Subcutaneous preadipocyte (primary cell): ENCODE results near the gene RNF215. TPM values are rescaled to one million over a fixed set of nuclear protein-coding genes. Genes with fewer than 3 reads are reported as not detected.

Experiments used
- small RNA-seq: library from RNA; depleted of rRNA; stranded (forward); fragments of <200 nt; gene quantifications from one replicate; pipeline ENCODE3, GENCODE V24; 2012
- total RNA-seq: library from RNA; depleted of rRNA; stranded (reverse); fragments of >200 nt; gene quantifications from 2 replicates; pipeline ENCODE4 v1.2.3, GENCODE V29; 2012

Gene RNF215
- 12.9 and 14.5 TPM in 2 replicates for total RNA-seq

DNA sequence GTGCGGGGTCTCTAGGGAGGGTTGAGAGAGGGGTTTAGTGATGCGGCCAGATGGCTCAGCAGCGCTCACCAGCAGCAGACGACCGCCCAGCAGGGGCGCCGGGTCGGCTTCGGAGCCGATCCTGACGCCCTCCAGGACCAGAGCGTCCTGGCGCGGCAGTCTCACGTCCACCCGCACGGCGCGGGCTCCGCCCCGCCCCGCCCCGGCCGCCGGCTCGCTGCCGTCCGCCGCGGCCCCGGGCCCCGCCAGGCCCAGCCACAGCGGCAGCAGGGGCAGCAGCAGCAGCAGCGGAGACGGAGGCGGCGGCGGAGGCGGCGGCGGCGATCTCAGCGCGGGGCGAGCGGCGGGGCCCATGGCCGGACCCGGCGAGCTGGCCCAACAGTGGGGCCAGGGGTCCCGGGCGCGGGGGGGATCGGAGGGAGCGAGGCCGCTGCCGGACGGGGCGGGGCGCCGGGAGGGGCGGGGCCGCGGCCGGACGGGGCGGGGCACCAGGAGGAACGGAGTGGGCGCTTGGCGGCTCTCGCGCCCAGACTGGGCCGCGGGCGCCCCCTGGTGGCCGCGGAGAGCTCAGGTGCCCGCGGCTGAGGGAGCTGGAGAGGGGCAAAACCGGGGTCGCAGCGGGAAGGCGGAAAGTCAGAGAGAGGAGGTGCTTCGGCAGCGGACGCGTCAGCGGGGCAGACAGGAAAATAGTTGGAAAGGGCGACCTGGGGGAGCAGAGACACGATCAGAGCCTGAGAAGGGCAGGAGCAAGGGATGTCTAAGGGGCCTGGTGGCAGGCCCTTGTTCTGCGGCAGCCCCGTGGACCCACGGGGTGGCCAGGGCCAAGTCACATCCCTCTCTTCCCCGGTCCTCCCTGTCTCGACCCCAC, at the start of gene RNF215:
TSS of gene RNF215 (minus strand) at position 452 of the 868 bp plus-strand sequence. CDS start at position 354, 98 bp downstream.

GRCh38 chr22:30425616-30426387, 38.6 kb upstream of the RNF215 start, which contains the start of gene MTFP1:
Gene MTFP1 (plus strand): TSS chr22:30425768. CDS start chr22:30425880, 112 bp downstream.

GRCh38 chr22:30396871-30397655, 9.9 kb upstream of the RNF215 start, which contains the start of gene SEC14L2:
Gene SEC14L2 (plus strand): TSS chr22:30397018. CDS start chr22:30397117, 99 bp downstream.

DNA sequence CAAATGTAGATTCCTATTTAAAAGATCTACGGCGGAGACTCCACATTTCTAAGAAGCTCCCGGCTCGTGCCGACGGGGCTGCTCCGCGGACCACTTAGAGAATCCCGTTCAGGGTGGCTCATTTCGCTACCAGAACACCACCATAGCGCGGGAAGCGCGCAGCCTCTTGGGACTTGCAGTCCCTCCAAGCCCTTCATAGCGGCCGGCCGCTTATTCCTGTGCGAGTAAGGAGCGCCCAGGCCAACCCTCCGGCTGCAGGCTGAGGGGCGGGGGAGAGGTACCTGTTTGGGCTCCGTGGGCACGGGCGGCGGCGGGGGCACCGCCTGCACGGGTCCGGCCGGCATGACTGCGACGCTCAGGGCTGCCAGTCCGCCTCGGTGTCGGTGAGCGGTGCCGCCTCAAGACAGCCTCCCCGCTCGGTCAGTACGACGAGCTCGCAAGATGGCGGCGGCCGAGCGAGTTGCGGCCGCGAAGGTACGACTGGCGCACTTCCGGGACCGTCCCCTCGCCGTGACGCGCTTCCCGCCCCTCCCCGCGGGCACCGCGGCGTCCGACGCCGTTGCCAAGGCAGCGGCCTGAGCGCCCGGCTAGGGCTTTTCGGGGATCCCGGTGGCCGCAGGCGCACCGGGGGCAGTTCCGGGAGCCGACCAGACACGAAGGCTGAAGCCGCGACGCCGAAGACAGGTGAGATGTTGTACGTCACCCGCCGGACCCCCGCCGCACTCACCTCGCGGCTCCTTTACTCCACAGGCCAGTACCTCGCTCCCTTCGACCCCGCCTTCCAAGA, 30.6 kb downstream of the RNF215 start, which contains the start of the genes CCDC157 and SF3A1:
TSS of gene CCDC157 (plus strand) at position 559 of the 787 bp plus-strand sequence. CDS start 8,994 bp downstream, outside the sequence.
TSS of gene SF3A1 (minus strand) at position 446 of the 787 bp plus-strand sequence. CDS start at position 344, 102 bp downstream.

Small RNAs within 50 kb of the gene (small RNA-seq; reads per million reads assigned to genes)
- not detected for gene AC004832.3
- gene RNU6-564P: not detected

Other genes starting within 250 kb of the RNF215 start
- gene LIF, start 140.7 kb downstream of the RNF215 start, total RNA-seq: 1.5 and 3.1 TPM in 2 replicates
- gene OSM, start 120.6 kb downstream of the RNF215 start, total RNA-seq: not detected in 2 replicates
- gene CASTOR1, start 97.9 kb downstream of the RNF215 start, total RNA-seq: 2.3 and 2.9 TPM in 2 replicates
- 12.9 and 15.6 TPM in 2 replicates for gene TBC1D10A, start 60.5 kb downstream of the RNF215 start, total RNA-seq
- gene SF3A1, start 30.5 kb downstream of the RNF215 start, total RNA-seq: 19.5 and 41.4 TPM in 2 replicates
- 1.1 and 1.6 TPM in 2 replicates for gene CCDC157, start 30.4 kb downstream of the RNF215 start, total RNA-seq
- 17.4 and 25.0 TPM in 2 replicates for gene SEC14L2, start 9.6 kb upstream of the RNF215 start, total RNA-seq
- 6.6 and 10.9 TPM in 2 replicates for gene MTFP1, start 38.4 kb upstream of the RNF215 start, total RNA-seq
- gene SEC14L3, start 84.6 kb upstream of the RNF215 start, total RNA-seq: not detected in 2 replicates
- gene SEC14L4, start 118.3 kb upstream of the RNF215 start, total RNA-seq: 0.78 and 1.1 TPM in 2 replicates
- gene SEC14L6, start 159.3 kb upstream of the RNF215 start, total RNA-seq: under 0.01 TPM in 1 of 2 replicates, not detected in the other
- gene GAL3ST1, start 187.3 kb upstream of the RNF215 start, total RNA-seq: not detected in 2 replicates
- 113 and 115 TPM in 2 replicates for gene PES1, start 204.5 kb upstream of the RNF215 start, total RNA-seq
- gene TCN2, start 219.8 kb upstream of the RNF215 start, total RNA-seq: 7.7 and 11.3 TPM in 2 replicates
- gene SLC35E4, start 248.4 kb upstream of the RNF215 start, total RNA-seq: 25.0 and 103 TPM in 2 replicates